ENCODE results near the gene SPRYD7.
"Not testable (repeated sequence)": the region's sequence is repeated elsewhere in the genome, so short reads cannot be mapped to it uniquely, and the experiment has no call there.

Gene SPRYD7

GRCh38 chr13:49933511-49933910 is 2.6 kb downstream of the SPRYD7 start:
- no peak for DNase-seq
- no peak overlapping the region for H3K4me3 ChIP-seq (ENCODE audit: insufficient read depth, low read depth, low read length, poor library complexity, severe bottlenecking)
- no peaks in the 10 kb centered on the region for H3K36me3 ChIP-seq (ENCODE audit: control insufficient read depth, insufficient read depth, low read length)
- no peaks in the 10 kb centered on the region for H3K9me3 ChIP-seq (ENCODE audit: control insufficient read depth, low read length)
- no peak overlapping the region for H3K27ac ChIP-seq (ENCODE audit: insufficient read depth, low read length, poor library complexity, severe bottlenecking)
- H3K4me1 ChIP-seq (ENCODE audit: control insufficient read depth, insufficient read depth, low read length, poor library complexity, severe bottlenecking): peaks cover 12% of the 10 kb centered on the region
- no peaks in the 10 kb centered on the region for H3K27me3 ChIP-seq (replicated peaks; ENCODE audit: control insufficient read depth, insufficient read depth, low read length, poor library complexity, severe bottlenecking)

GRCh38 chr13:49932868-49933267 is 3.3 kb downstream of the SPRYD7 start:
- Histone ChIP-seq H3K4me3 (ENCODE audit: insufficient read depth, low read depth, low read length, poor library complexity, severe bottlenecking) (no peak overlapping the region), H3K27ac (ENCODE audit: insufficient read depth, low read length, poor library complexity, severe bottlenecking) (no peak overlapping the region), H3K4me1 (ENCODE audit: control insufficient read depth, insufficient read depth, low read length, poor library complexity, severe bottlenecking) (peaks cover 12% of the 10 kb centered on the region), H3K9me3 (ENCODE audit: control insufficient read depth, low read length) (no peaks in the 10 kb centered on the region), H3K36me3 (ENCODE audit: control insufficient read depth, insufficient read depth, low read length) (no peaks in the 10 kb centered on the region), H3K27me3 (replicated peaks; ENCODE audit: control insufficient read depth, insufficient read depth, low read length, poor library complexity, severe bottlenecking) (no peaks in the 10 kb centered on the region)
- DNase-seq: no peak

- no peaks in the 10 kb centered on the region for H3K9me3 ChIP-seq (ENCODE audit: control insufficient read depth, low read length)
These were observed 4.1 kb downstream of the SPRYD7 start for GRCh38 chr13:49932066-49932465.

GRCh38 chr13:49927755-49928154 is 8.4 kb downstream of the SPRYD7 start:
- Histone ChIP-seq H3K4me1 (ENCODE audit: control insufficient read depth, insufficient read depth, low read length, poor library complexity, severe bottlenecking) (no peaks in the 10 kb centered on the region), H3K27me3 (replicated peaks; ENCODE audit: control insufficient read depth, insufficient read depth, low read length, poor library complexity, severe bottlenecking) (no peaks in the 10 kb centered on the region), H3K4me3 (ENCODE audit: insufficient read depth, low read depth, low read length, poor library complexity, severe bottlenecking) (no peak overlapping the region), H3K27ac (ENCODE audit: insufficient read depth, low read length, poor library complexity, severe bottlenecking) (no peak overlapping the region), H3K9me3 (ENCODE audit: control insufficient read depth, low read length) (no peaks in the 10 kb centered on the region), H3K36me3 (ENCODE audit: control insufficient read depth, insufficient read depth, low read length) (peaks cover 5% of the 10 kb centered on the region)
- DNase-seq: no peak

More at GRCh38 chr13:49932066-49932465, 4.1 kb downstream of the SPRYD7 start:
- peaks cover 12% of the 10 kb centered on the region for H3K4me1 ChIP-seq (ENCODE audit: control insufficient read depth, insufficient read depth, low read length, poor library complexity, severe bottlenecking)
- no peaks in the 10 kb centered on the region for H3K36me3 ChIP-seq (ENCODE audit: control insufficient read depth, insufficient read depth, low read length)
- H3K27me3 ChIP-seq (replicated peaks; ENCODE audit: control insufficient read depth, insufficient read depth, low read length, poor library complexity, severe bottlenecking): no peaks in the 10 kb centered on the region
- no peak overlapping the region for H3K4me3 ChIP-seq (ENCODE audit: insufficient read depth, low read depth, low read length, poor library complexity, severe bottlenecking)
- H3K27ac ChIP-seq (ENCODE audit: insufficient read depth, low read length, poor library complexity, severe bottlenecking): no peak overlapping the region
- DNase-seq: no peak

- H3K4me1 ChIP-seq (ENCODE audit: control insufficient read depth, insufficient read depth, low read length, poor library complexity, severe bottlenecking): no peaks in the 10 kb centered on the region
- peaks cover 5% of the 10 kb centered on the region for H3K36me3 ChIP-seq (ENCODE audit: control insufficient read depth, insufficient read depth, low read length)
- no peak overlapping the region for H3K4me3 ChIP-seq (ENCODE audit: insufficient read depth, low read depth, low read length, poor library complexity, severe bottlenecking)
- H3K27me3 ChIP-seq (replicated peaks; ENCODE audit: control insufficient read depth, insufficient read depth, low read length, poor library complexity, severe bottlenecking): no peaks in the 10 kb centered on the region
- H3K27ac ChIP-seq (ENCODE audit: insufficient read depth, low read length, poor library complexity, severe bottlenecking): no peak overlapping the region
- no peak for DNase-seq
- no peaks in the 10 kb centered on the region for H3K9me3 ChIP-seq (ENCODE audit: control insufficient read depth, low read length)
These were observed 10.2 kb downstream of the SPRYD7 start for GRCh38 chr13:49925881-49926418.

GRCh38 chr13:49922301-49922700 is 13.8 kb downstream of the SPRYD7 start:
- Histone ChIP-seq H3K9me3 (ENCODE audit: control insufficient read depth, low read length) (no peaks in the 10 kb centered on the region), H3K36me3 (ENCODE audit: control insufficient read depth, insufficient read depth, low read length) (peaks cover 5% of the 10 kb centered on the region), H3K27me3 (replicated peaks; ENCODE audit: control insufficient read depth, insufficient read depth, low read length, poor library complexity, severe bottlenecking) (no peaks in the 10 kb centered on the region)

GRCh38 chr13:49920969-49921368 is 15.2 kb downstream of the SPRYD7 start:
- not testable (repeated sequence) for DNase-seq; H3K27ac ChIP-seq (ENCODE audit: insufficient read depth, low read length, poor library complexity, severe bottlenecking); H3K4me3 ChIP-seq (ENCODE audit: insufficient read depth, low read depth, low read length, poor library complexity, severe bottlenecking); H3K36me3 ChIP-seq (ENCODE audit: control insufficient read depth, insufficient read depth, low read length); H3K27me3 ChIP-seq (replicated peaks; ENCODE audit: control insufficient read depth, insufficient read depth, low read length, poor library complexity, severe bottlenecking); H3K9me3 ChIP-seq (ENCODE audit: control insufficient read depth, low read length); H3K4me1 ChIP-seq (ENCODE audit: control insufficient read depth, insufficient read depth, low read length, poor library complexity, severe bottlenecking)

More at GRCh38 chr13:49922301-49922700, 13.8 kb downstream of the SPRYD7 start:
- Histone ChIP-seq H3K4me3 (ENCODE audit: insufficient read depth, low read depth, low read length, poor library complexity, severe bottlenecking) (no peak overlapping the region), H3K27ac (ENCODE audit: insufficient read depth, low read length, poor library complexity, severe bottlenecking) (no peak overlapping the region), H3K4me1 (ENCODE audit: control insufficient read depth, insufficient read depth, low read length, poor library complexity, severe bottlenecking) (no peaks in the 10 kb centered on the region)
- no peak for DNase-seq

GRCh38 chr13:49918106-49918505 is 18.0 kb downstream of the SPRYD7 start:
- H3K27me3 ChIP-seq (replicated peaks; ENCODE audit: control insufficient read depth, insufficient read depth, low read length, poor library complexity, severe bottlenecking); H3K36me3 ChIP-seq (ENCODE audit: control insufficient read depth, insufficient read depth, low read length); H3K9me3 ChIP-seq (ENCODE audit: control insufficient read depth, low read length); DNase-seq; H3K4me3 ChIP-seq (ENCODE audit: insufficient read depth, low read depth, low read length, poor library complexity, severe bottlenecking); H3K27ac ChIP-seq (ENCODE audit: insufficient read depth, low read length, poor library complexity, severe bottlenecking); H3K4me1 ChIP-seq (ENCODE audit: control insufficient read depth, insufficient read depth, low read length, poor library complexity, severe bottlenecking): not testable (repeated sequence)

- DNase-seq: no peak
- no peaks in the 10 kb centered on the region for H3K4me1 ChIP-seq (ENCODE audit: control insufficient read depth, insufficient read depth, low read length, poor library complexity, severe bottlenecking)
- no peak overlapping the region for H3K4me3 ChIP-seq (ENCODE audit: insufficient read depth, low read depth, low read length, poor library complexity, severe bottlenecking)
- H3K27ac ChIP-seq (ENCODE audit: insufficient read depth, low read length, poor library complexity, severe bottlenecking): no peak overlapping the region
- H3K36me3 ChIP-seq (ENCODE audit: control insufficient read depth, insufficient read depth, low read length): peaks cover 3% of the 10 kb centered on the region
- H3K9me3 ChIP-seq (ENCODE audit: control insufficient read depth, low read length): no peaks in the 10 kb centered on the region
- H3K27me3 ChIP-seq (replicated peaks; ENCODE audit: control insufficient read depth, insufficient read depth, low read length, poor library complexity, severe bottlenecking): no peaks in the 10 kb centered on the region
These were observed 21.2 kb downstream of the SPRYD7 start for GRCh38 chr13:49914947-49915346.

- Histone ChIP-seq H3K27me3 (replicated peaks; ENCODE audit: control insufficient read depth, insufficient read depth, low read length, poor library complexity, severe bottlenecking) (no peaks in the 10 kb centered on the region), H3K4me1 (ENCODE audit: control insufficient read depth, insufficient read depth, low read length, poor library complexity, severe bottlenecking) (no peaks in the 10 kb centered on the region), H3K27ac (ENCODE audit: insufficient read depth, low read length, poor library complexity, severe bottlenecking) (no peak overlapping the region), H3K4me3 (ENCODE audit: insufficient read depth, low read depth, low read length, poor library complexity, severe bottlenecking) (no peak overlapping the region), H3K36me3 (ENCODE audit: control insufficient read depth, insufficient read depth, low read length) (no peaks in the 10 kb centered on the region), H3K9me3 (ENCODE audit: control insufficient read depth, low read length) (no peaks in the 10 kb centered on the region)
- DNase-seq: no peak
These were observed 27.5 kb downstream of the SPRYD7 start for GRCh38 chr13:49908637-49909036.

Data from effector memory CD4-positive, alpha-beta T cell (primary cell).